GM18868 (cell line): ENCODE measurements around the gene PRR27.
"Not testable (repeated sequence)": the region's sequence is repeated elsewhere in the genome, so short reads cannot be mapped to it uniquely, and the experiment has no call there.

Source experiments
- ATAC-seq: cut with Tn5 transposase; IDR thresholded peaks from one replicate; pipeline ENCODE4 v1.9.1; 2021; ENCODE audit warnings: mild to moderate bottlenecking, moderate library complexity; ENCODE audit not compliant: unreplicated experiment

The PRR27 gene

DNA sequence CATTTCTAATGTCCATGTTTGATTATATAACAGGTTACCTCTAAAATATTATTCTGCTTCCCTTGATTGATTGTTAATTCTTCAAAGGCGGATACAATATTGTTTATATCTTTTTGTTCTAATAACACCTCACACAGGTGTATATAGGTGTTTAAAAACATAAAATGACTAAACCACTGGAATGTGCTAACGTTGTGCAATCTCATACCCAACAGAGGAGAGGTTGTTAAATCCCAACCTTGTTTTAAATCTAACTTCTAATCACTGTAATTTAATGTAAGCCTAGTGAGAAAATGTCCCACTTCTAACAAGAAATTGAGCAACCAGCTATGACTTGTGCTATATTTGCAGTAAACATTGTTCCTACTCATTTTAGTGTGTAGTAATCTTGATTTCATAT is 42.8 kb downstream of the PRR27 start:
- no peak for ATAC-seq

DNA sequence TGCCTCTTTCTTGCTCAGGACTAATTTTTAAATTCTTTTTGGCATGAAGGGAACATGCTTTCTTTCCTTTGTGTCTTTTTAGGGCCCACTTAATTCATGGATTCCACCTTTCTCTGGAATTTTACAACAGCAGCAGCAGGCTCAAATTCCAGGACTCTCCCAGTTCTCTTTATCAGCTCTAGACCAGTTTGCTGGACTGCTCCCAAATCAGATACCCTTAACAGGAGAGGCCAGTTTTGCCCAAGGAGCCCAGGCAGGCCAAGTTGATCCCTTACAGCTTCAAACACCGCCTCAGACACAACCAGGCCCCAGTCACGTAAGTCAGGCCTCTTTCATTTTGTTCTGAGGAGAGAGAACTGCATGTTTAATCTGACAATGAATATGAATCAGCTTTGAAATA is 43.8 kb downstream of the PRR27 start:
- ATAC-seq = no peak

DNA sequence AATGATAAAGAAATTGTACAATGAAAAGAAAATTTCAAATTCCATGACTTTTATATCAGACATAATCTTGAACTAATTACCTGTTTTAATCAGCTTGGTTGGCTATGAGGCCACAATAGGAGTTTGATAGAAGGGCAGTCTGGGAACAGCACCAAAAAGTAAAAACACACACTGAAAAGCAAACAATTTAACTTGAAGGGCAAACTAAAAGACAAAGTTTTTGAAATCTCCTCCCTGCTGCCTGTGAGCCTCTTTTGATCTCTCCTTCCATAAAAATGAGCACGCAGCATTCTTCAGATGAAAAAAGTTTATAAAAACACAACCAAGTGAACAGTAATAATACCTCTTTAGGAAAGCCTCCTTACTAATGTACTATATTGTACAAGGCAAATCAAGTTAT is 49.6 kb downstream of the PRR27 start:
- no peak for ATAC-seq

DNA sequence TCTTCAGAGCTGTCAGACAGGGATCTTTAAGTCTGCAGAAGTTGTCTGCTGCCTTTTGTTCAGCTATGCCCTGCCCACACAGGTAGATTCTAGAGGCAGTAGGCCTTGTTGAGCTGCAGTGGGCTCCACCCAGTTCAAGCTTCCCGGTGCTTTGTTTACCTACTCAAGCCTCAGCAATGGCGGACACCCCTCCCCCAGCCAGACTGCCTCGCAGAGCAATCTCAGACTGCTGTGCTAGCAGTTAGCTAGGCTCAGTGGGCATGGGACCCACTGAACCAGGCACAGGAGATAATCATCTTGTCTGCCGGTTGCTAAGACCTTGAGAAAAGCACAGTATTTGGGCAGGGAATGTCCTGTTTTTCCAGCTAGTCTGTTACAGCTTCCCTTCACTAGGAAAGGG is 58.7 kb downstream of the PRR27 start:
- ATAC-seq = not testable (repeated sequence)
